Vagina (tissue), 2 donors: ENCODE measurements around the gene OGFOD2. TPM values are rescaled to one million over a fixed set of nuclear protein-coding genes. Genes with fewer than 3 reads are reported as not detected.

Experiments
- DNase-seq, 2 donors: peaks; one replicate each; pipeline ENCODE4 v3.0.0-alpha.2; 2017; ENCODE audit errors: extremely low spot score in 2 of 2
- H3K27ac ChIP-seq: fragments of 200-600 bp; sonication (generic); one replicate; pipeline ENCODE4 v1.5.1; 2019
- H3K27me3 ChIP-seq: fragments of 200-600 bp; sonication (generic); one replicate; pipeline ENCODE4 v1.5.1; 2019
- H3K36me3 ChIP-seq, 2 donors: fragments of 200-600 bp; sonication (generic); one replicate each; pipeline ENCODE4 v1.5.1; 2017 to 2019
- H3K4me1 ChIP-seq: fragments of 200-600 bp; sonication (generic); one replicate; pipeline ENCODE4 v1.5.1; 2019
- H3K4me3 ChIP-seq, 2 donors: fragments of 200-600 bp; sonication (generic); 1 replicate in 1 of 2; 2 replicates in 1 of 2; pipeline ENCODE4 v1.5.1; 2016 to 2019
- H3K9me3 ChIP-seq: fragments of 200-600 bp; sonication (generic); one replicate; pipeline ENCODE4 v1.5.1; 2019
- POLR2A ChIP-seq, 2 donors: fragments of 450-650 bp; IDR thresholded peaks; one replicate each; pipeline ENCODE4 v1.6.1; 2017; ENCODE audit warnings: antibody characterized with exemption in 2 of 2, mild to moderate bottlenecking in 2 of 2, moderate library complexity in 2 of 2
- POLR2AphosphoS5 ChIP-seq, 2 donors: sonication (generic); formaldehyde crosslinking; IDR thresholded peaks; one replicate each; pipeline ENCODE4 v1.9.0; 2017; ENCODE audit warnings: antibody characterized with exemption in 2 of 2, mild to moderate bottlenecking in 2 of 2, low read depth in 1 of 2; ENCODE audit not compliant: insufficient read depth in 1 of 2
- intact Hi-C: fragments of 100-400 bp; cut with DNase I; formaldehyde crosslinking; loops from one replicate; pipeline ENCODE4 v1.15.1; 2023
- total RNA-seq: library from RNA; depleted of rRNA; stranded (reverse); fragments of >200 nt; gene quantifications from one replicate; pipeline ENCODE4 v1.2.3, GENCODE V29; 2016
- TF ChIP-seq, protein P1 (sequence below), 3 experiments: fragments of 450-650 bp in 2 of 3; fragments of 200-600 bp in 1 of 3; sonication (generic) in 1 of 3; IDR thresholded peaks; one replicate each; pipeline ENCODE4 v1.5.1; 2017 to 2019; ENCODE audit warnings: antibody characterized with exemption in 3 of 3, mild to moderate bottlenecking in 2 of 3, moderate library complexity in 2 of 3

The OGFOD2 gene
- total RNA-seq, 1 donor from 2014 or later = 26.0 TPM

DNA sequence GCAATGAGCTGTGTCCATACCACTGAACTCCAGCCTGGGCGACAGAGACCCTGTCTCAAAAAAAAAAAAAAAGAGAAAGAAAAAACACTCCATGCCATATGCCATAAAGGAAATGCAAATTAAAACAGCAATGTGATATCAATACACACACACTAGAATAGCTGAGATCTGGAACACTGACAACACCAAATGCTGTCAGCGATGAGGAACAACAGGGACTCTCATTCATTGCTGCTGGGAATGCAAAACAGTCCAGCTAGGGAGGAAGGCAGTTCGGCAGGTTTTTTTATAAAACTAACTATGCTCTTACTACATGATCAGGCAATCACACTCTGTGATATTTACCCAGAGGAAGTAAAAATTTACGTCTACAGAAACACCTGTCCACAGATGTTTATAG, 5.4 kb upstream of the OGFOD2 start:
- intact Hi-C loops = loop anchor here (5.0 kb wide), 1 partner anchor 1082 kb away; the partner anchor contains the start of gene PSMD9
- TF ChIP-seq, protein P1, sequence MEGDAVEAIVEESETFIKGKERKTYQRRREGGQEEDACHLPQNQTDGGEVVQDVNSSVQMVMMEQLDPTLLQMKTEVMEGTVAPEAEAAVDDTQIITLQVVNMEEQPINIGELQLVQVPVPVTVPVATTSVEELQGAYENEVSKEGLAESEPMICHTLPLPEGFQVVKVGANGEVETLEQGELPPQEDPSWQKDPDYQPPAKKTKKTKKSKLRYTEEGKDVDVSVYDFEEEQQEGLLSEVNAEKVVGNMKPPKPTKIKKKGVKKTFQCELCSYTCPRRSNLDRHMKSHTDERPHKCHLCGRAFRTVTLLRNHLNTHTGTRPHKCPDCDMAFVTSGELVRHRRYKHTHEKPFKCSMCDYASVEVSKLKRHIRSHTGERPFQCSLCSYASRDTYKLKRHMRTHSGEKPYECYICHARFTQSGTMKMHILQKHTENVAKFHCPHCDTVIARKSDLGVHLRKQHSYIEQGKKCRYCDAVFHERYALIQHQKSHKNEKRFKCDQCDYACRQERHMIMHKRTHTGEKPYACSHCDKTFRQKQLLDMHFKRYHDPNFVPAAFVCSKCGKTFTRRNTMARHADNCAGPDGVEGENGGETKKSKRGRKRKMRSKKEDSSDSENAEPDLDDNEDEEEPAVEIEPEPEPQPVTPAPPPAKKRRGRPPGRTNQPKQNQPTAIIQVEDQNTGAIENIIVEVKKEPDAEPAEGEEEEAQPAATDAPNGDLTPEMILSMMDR (IDR thresholded peaks at IDR 0.05) = no peak
- TF ChIP-seq POLR2A (IDR thresholded peaks at IDR 0.05) = no peak
- no peak for TF ChIP-seq POLR2AphosphoS5 (IDR thresholded peaks at IDR 0.05; ENCODE audit: insufficient read depth in 1 of 2, low read depth in 1 of 2)
- H3K27me3 ChIP-seq = no peaks in the 10 kb centered on the region
- H3K27ac ChIP-seq = no peak overlapping the region
- no peaks in the 10 kb centered on the region for H3K36me3 ChIP-seq
- H3K4me3 ChIP-seq = no peak overlapping the region
- H3K9me3 ChIP-seq = no peaks in the 10 kb centered on the region
- peaks cover 30% of the 10 kb centered on the region for H3K4me1 ChIP-seq
- no peak for DNase-seq

DNA sequence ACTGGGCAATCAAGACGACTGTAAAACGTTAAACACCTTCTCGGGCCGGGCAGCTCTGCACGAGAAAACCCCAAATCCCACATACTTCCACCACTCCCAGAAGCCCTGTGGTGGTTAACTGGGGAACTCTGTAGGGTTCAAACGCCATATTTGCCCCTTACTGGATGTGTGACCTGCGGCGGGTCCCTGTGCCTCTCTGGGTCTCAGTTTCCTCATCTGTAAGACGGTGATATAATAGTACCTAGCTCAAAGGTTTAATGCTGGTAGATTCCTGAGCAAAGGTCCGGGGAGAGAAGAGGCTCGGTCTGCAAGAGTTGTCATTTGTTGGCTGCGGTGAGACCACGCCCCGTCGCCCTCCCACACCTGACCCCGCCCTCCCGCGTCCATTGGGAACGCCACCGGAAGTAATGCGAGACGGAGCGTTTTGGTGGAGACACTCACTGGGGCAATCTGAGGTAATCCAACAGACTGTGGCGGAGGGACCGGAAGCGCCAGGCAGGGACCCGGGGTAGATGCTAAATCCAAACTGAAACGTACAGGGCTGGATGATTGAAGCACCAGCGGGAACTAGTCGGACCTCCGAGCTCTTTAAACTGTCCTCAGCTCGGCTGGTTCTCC, 661 bp upstream of the OGFOD2 start:
- H3K4me3 ChIP-seq = peak overlapping the region; percentile 93 to 94
- peak overlapping the region; percentile 99 for H3K27ac ChIP-seq
- TF ChIP-seq POLR2A (IDR thresholded peaks at IDR 0.05) (no peak), POLR2AphosphoS5 (IDR thresholded peaks at IDR 0.05; ENCODE audit: insufficient read depth in 1 of 2, low read depth in 1 of 2) (peak; percentile 75 to 90)
- DNase-seq = peak in 1 of 2 donors; percentile 99
- intact Hi-C loops = loop anchor here (5.0 kb wide), 1 partner anchor 1087 kb away; the partner anchor contains the start of gene PSMD9
- peaks cover 48% of the 10 kb centered on the region for H3K4me1 ChIP-seq
- H3K36me3 ChIP-seq = no peaks in the 10 kb centered on the region
- no peaks in the 10 kb centered on the region for H3K9me3 ChIP-seq
- H3K27me3 ChIP-seq = no peaks in the 10 kb centered on the region

DNA sequence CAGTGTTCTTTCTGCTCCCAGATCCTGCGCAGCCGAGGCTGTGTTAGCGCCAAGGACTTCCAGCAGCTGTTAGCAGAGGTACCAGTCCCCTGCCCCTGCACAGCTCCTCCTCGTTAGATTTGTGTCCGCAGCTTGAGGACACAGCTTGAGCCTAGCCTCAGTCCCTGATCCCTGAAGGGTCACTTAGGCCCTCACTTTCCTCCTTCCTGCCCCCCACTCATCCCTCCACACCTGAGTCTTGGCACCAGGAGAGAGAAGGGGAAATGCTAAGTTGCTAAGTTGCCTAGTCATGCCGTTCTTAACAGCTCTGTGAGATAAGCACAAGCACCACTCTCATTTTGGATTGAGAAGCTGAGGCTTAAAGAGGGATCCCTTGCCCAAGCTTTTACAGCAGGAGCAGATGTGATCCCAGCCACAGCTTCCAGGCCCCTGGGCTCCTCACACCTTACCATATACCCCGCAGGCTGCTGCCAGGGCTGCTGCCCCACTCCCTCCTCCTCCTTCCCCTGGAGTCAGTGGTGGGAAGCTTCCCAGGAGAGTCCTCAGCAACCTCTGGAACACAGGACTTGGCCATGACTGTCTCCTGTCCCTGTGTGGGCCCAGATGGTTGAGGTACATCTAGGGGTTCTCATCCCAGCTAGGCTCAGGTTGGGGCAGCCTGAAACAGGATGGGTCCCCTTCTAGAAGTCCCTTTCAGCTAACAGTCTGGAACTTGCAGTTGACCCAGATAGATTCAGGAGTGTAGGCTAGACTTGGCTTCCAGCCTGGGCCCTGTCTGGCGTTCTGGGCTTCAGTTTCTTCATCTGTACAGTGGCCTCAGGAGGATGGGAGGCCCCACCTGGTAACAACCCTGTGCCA, 975 bp downstream of the OGFOD2 start:
- DNase-seq = no peak
- TF ChIP-seq POLR2AphosphoS5 (IDR thresholded peaks at IDR 0.05; ENCODE audit: insufficient read depth in 1 of 2, low read depth in 1 of 2) (no peak), POLR2A (IDR thresholded peaks at IDR 0.05) (no peak)
- TF ChIP-seq, protein P1 (IDR thresholded peaks at IDR 0.05) = no peak
- H3K9me3 ChIP-seq = no peaks in the 10 kb centered on the region
- peak overlapping the region; percentile 99 for H3K27ac ChIP-seq
- intact Hi-C loops = no loop called here
- H3K4me1 ChIP-seq = peaks cover 56% of the 10 kb centered on the region
- H3K4me3 ChIP-seq = peak overlapping the region; percentile 93 to 94
- H3K36me3 ChIP-seq = no peaks in the 10 kb centered on the region
- H3K27me3 ChIP-seq = no peaks in the 10 kb centered on the region

DNA sequence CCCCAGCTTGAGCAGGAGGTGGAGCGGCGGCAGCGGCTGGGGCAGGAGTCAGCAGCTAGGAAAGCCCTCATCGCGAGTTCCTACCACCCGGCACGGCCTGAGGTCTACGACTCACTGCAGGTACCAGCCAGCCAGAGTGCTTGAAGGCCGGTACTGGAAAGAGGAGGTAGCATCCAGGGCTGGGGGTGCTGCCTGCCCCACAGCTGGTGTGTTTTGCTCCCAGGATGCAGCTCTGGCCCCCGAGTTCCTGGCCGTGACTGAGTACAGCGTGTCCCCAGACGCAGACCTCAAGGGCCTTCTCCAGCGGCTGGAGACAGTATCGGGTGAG, 1.6 kb downstream of the OGFOD2 start:
- Histone ChIP-seq H3K36me3 (no peaks in the 10 kb centered on the region), H3K27me3 (no peaks in the 10 kb centered on the region), H3K27ac (no peak overlapping the region), H3K4me3 (peak overlapping the region in 1 of 2 donors; percentile 94), H3K4me1 (peaks cover 62% of the 10 kb centered on the region), H3K9me3 (no peaks in the 10 kb centered on the region)
- intact Hi-C loops = no loop called here
- TF ChIP-seq POLR2A (IDR thresholded peaks at IDR 0.05) = no peak
- TF ChIP-seq, protein P1 (IDR thresholded peaks at IDR 0.05) = no peak
- TF ChIP-seq POLR2AphosphoS5 (IDR thresholded peaks at IDR 0.05; ENCODE audit: insufficient read depth in 1 of 2, low read depth in 1 of 2) = no peak
- DNase-seq = no peak

DNA sequence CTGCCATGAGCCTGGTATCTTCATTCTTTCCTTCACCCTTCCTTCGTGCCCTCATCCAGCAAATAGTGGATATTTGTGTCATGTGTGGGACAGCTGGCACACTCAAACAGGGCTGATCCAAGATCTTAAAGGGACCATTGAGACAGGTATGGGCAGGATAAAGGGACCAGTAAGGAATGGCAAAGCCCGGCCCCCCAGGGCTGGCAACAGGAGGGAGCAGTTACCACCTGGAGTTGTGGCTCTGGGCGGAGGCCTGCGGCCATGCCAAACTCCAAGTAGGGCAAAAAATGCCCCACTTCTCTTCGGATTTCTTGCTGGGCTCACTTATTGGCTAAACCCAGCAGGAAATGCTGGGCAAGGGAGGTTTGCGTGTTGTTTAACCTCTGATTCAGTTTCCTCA, 2.1 kb downstream of the OGFOD2 start:
- Histone ChIP-seq H3K27me3 (no peaks in the 10 kb centered on the region), H3K36me3 (no peaks in the 10 kb centered on the region), H3K27ac (no peak overlapping the region), H3K9me3 (no peaks in the 10 kb centered on the region), H3K4me3 (no peak overlapping the region), H3K4me1 (peaks cover 67% of the 10 kb centered on the region)
- TF ChIP-seq POLR2A (IDR thresholded peaks at IDR 0.05) = no peak
- TF ChIP-seq POLR2AphosphoS5 (IDR thresholded peaks at IDR 0.05; ENCODE audit: insufficient read depth in 1 of 2, low read depth in 1 of 2) = no peak
- TF ChIP-seq, protein P1 (IDR thresholded peaks at IDR 0.05) = no peak
- no peak for DNase-seq
- intact Hi-C loops = no loop called here
